IPS-18a (cell line): Measurements from ENCODE around the gene TMEM178A.
A peak's percentile ranks its signal among the peaks of the same experiment; 100 is the strongest.

ENCODE experiments used
- H3K27ac ChIP-seq: one replicate; pipeline ENCODE4 v1.5.1; 2013; ENCODE audit warnings: low read length
- H3K27me3 ChIP-seq: one replicate; pipeline ENCODE4 v1.6.1; 2013; ENCODE audit warnings: mild to moderate bottlenecking, low read length; ENCODE audit not compliant: control insufficient read depth, insufficient read depth
- H3K36me3 ChIP-seq: one replicate; pipeline ENCODE4 v1.6.1; 2013; ENCODE audit warnings: low read depth, low read length; ENCODE audit not compliant: control insufficient read depth
- H3K4me1 ChIP-seq: one replicate; pipeline ENCODE4 v1.6.1; 2013; ENCODE audit warnings: low read depth, low read length; ENCODE audit not compliant: control insufficient read depth
- H3K4me3 ChIP-seq: one replicate; pipeline ENCODE4 v1.5.1; 2013; ENCODE audit warnings: low read length
- H3K9ac ChIP-seq: one replicate; pipeline ENCODE4 v1.6.1; 2013; ENCODE audit warnings: mild to moderate bottlenecking, low read length, moderate library complexity
- H3K9me3 ChIP-seq: one replicate; pipeline ENCODE4 v1.6.1; 2013; ENCODE audit warnings: low read depth, low read length; ENCODE audit not compliant: control insufficient read depth

TMEM178A gene

GRCh38 chr2:39664888-39665591 lies 677 bp upstream of the TMEM178A start:
- Histone ChIP-seq H3K9me3 (no peaks in the 10 kb centered on the region), H3K27ac (no peak overlapping the region), H3K4me3 (peak overlapping the region; percentile 88), H3K9ac (peak overlapping the region; percentile 63), H3K4me1 (peaks cover 17% of the 10 kb centered on the region), H3K36me3 (no peaks in the 10 kb centered on the region), H3K27me3 (peaks cover 37% of the 10 kb centered on the region)

GRCh38 chr2:39666491-39667101 lies 879 bp downstream of the TMEM178A start:
- H3K4me3 ChIP-seq = peak overlapping the region; percentile 81
- H3K36me3 ChIP-seq = no peaks in the 10 kb centered on the region
- peaks cover 37% of the 10 kb centered on the region for H3K27me3 ChIP-seq
- H3K4me1 ChIP-seq = peaks cover 12% of the 10 kb centered on the region
- no peaks in the 10 kb centered on the region for H3K9me3 ChIP-seq
- no peak overlapping the region for H3K27ac ChIP-seq
- peak overlapping the region; percentile 31 for H3K9ac ChIP-seq

GRCh38 chr2:39667104-39667885 lies 1.6 kb downstream of the TMEM178A start:
- Histone ChIP-seq H3K36me3 (no peaks in the 10 kb centered on the region), H3K9ac (peak overlapping the region; percentile 31), H3K4me1 (peaks cover 12% of the 10 kb centered on the region), H3K9me3 (no peaks in the 10 kb centered on the region), H3K27me3 (peaks cover 37% of the 10 kb centered on the region), H3K4me3 (peak overlapping the region; percentile 81), H3K27ac (no peak overlapping the region)

GRCh38 chr2:39667886-39668276 lies 2.2 kb downstream of the TMEM178A start:
- H3K27me3 ChIP-seq = peaks cover 37% of the 10 kb centered on the region
- H3K9ac ChIP-seq = no peak overlapping the region
- no peak overlapping the region for H3K27ac ChIP-seq
- H3K36me3 ChIP-seq = no peaks in the 10 kb centered on the region
- H3K9me3 ChIP-seq = no peaks in the 10 kb centered on the region
- H3K4me3 ChIP-seq = peak overlapping the region; percentile 81
- peaks cover 12% of the 10 kb centered on the region for H3K4me1 ChIP-seq

GRCh38 chr2:39668576-39669080 lies 2.9 kb downstream of the TMEM178A start:
- Histone ChIP-seq H3K36me3 (no peaks in the 10 kb centered on the region), H3K27ac (no peak overlapping the region), H3K9ac (no peak overlapping the region), H3K4me1 (peaks cover 12% of the 10 kb centered on the region), H3K4me3 (no peak overlapping the region), H3K27me3 (peaks cover 37% of the 10 kb centered on the region), H3K9me3 (no peaks in the 10 kb centered on the region)

- Histone ChIP-seq H3K27me3 (peaks cover 22% of the 10 kb centered on the region), H3K9ac (no peak overlapping the region), H3K4me3 (no peak overlapping the region), H3K27ac (no peak overlapping the region), H3K9me3 (no peaks in the 10 kb centered on the region), H3K4me1 (peaks cover 12% of the 10 kb centered on the region), H3K36me3 (no peaks in the 10 kb centered on the region)
Observed at GRCh38 chr2:39671604-39672003, 5.9 kb downstream of the TMEM178A start.

GRCh38 chr2:39673018-39673417 lies 7.3 kb downstream of the TMEM178A start:
- Histone ChIP-seq H3K4me1 (no peaks in the 10 kb centered on the region), H3K9me3 (no peaks in the 10 kb centered on the region), H3K27me3 (peaks cover 8% of the 10 kb centered on the region), H3K36me3 (no peaks in the 10 kb centered on the region), H3K27ac (no peak overlapping the region), H3K4me3 (no peak overlapping the region), H3K9ac (no peak overlapping the region)

- H3K27ac ChIP-seq = no peak overlapping the region
Observed at GRCh38 chr2:39676342-39676741, 10.6 kb downstream of the TMEM178A start.

GRCh38 chr2:39678170-39678569 lies 12.5 kb downstream of the TMEM178A start:
- H3K4me3 ChIP-seq = no peak overlapping the region
- no peaks in the 10 kb centered on the region for H3K36me3 ChIP-seq
- H3K9me3 ChIP-seq = peaks cover 4% of the 10 kb centered on the region
- H3K27ac ChIP-seq = no peak overlapping the region
- H3K4me1 ChIP-seq = no peaks in the 10 kb centered on the region
- H3K27me3 ChIP-seq = no peaks in the 10 kb centered on the region
- no peak overlapping the region for H3K9ac ChIP-seq

More at GRCh38 chr2:39676342-39676741, 10.6 kb downstream of the TMEM178A start:
- H3K9ac ChIP-seq = no peak overlapping the region
- H3K36me3 ChIP-seq = no peaks in the 10 kb centered on the region
- peaks cover 4% of the 10 kb centered on the region for H3K9me3 ChIP-seq
- no peak overlapping the region for H3K4me3 ChIP-seq
- H3K4me1 ChIP-seq = no peaks in the 10 kb centered on the region
- no peaks in the 10 kb centered on the region for H3K27me3 ChIP-seq

- no peak overlapping the region for H3K9ac ChIP-seq
- H3K27me3 ChIP-seq = no peaks in the 10 kb centered on the region
Observed at GRCh38 chr2:39679805-39680204, 14.1 kb downstream of the TMEM178A start.

GRCh38 chr2:39682066-39682692 lies 16.5 kb downstream of the TMEM178A start:
- H3K36me3 ChIP-seq = no peaks in the 10 kb centered on the region
- peaks cover 4% of the 10 kb centered on the region for H3K9me3 ChIP-seq
- no peak overlapping the region for H3K27ac ChIP-seq
- H3K4me1 ChIP-seq = no peaks in the 10 kb centered on the region
- no peaks in the 10 kb centered on the region for H3K27me3 ChIP-seq
- no peak overlapping the region for H3K9ac ChIP-seq
- H3K4me3 ChIP-seq = no peak overlapping the region

More at GRCh38 chr2:39679805-39680204, 14.1 kb downstream of the TMEM178A start:
- Histone ChIP-seq H3K9me3 (peaks cover 4% of the 10 kb centered on the region), H3K27ac (no peak overlapping the region), H3K4me1 (no peaks in the 10 kb centered on the region), H3K4me3 (no peak overlapping the region), H3K36me3 (no peaks in the 10 kb centered on the region)
